NT2/D1 (cell line): ENCODE data around the gene GRK2.
A peak's percentile ranks its signal among the peaks of the same experiment; 100 is the strongest.

Experiments
- DNase-seq: peaks from one replicate; pipeline ENCODE4 v3.0.0-alpha.2; 2011; ENCODE audit warnings: low read depth, low spot score
- H3K27me3 ChIP-seq: 2 replicates; pipeline ENCODE4 v1.6.0; 2011; ENCODE audit warnings: mild to moderate bottlenecking; ENCODE audit not compliant: insufficient read length, insufficient read depth
- H3K36me3 ChIP-seq: 2 replicates; pipeline ENCODE4 v1.6.1; 2011; ENCODE audit warnings: mild to moderate bottlenecking, low read length, mixed read lengths; ENCODE audit not compliant: insufficient read depth, insufficient read length
- H3K4me1 ChIP-seq: 2 replicates; pipeline ENCODE4 v1.5.1; 2011; ENCODE audit not compliant: insufficient read depth, insufficient read length
- H3K4me3 ChIP-seq: 2 replicates; pipeline ENCODE4 v1.5.1; 2011; ENCODE audit warnings: low read depth; ENCODE audit not compliant: insufficient read length
- H3K9ac ChIP-seq: 2 replicates; pipeline ENCODE4 v1.6.0; 2011; ENCODE audit warnings: low read depth; ENCODE audit not compliant: insufficient read length
- H3K9me3 ChIP-seq: 2 replicates; pipeline ENCODE4 v1.5.1; 2011; ENCODE audit warnings: mild to moderate bottlenecking, low read length; ENCODE audit not compliant: insufficient read depth
- SUZ12 ChIP-seq: IDR thresholded peaks from 2 replicates; pipeline ENCODE4 v1.6.1; 2011; ENCODE audit not compliant: insufficient read length, insufficient read depth; ENCODE audit errors: extremely low read depth
- YY1 ChIP-seq: IDR thresholded peaks from 2 replicates; pipeline ENCODE4 v1.6.1; 2011; ENCODE audit not compliant: insufficient read length, insufficient read depth
- ZNF274 ChIP-seq: IDR thresholded peaks from 2 replicates; pipeline ENCODE4 v1.6.1; 2011; ENCODE audit warnings: mild to moderate bottlenecking, low read depth, low read length

The GRK2 gene

GRCh38 chr11:67282155-67282875 is 16.0 kb downstream of the GRK2 start:
- DNase-seq = no peak
- Histone ChIP-seq H3K9ac (no peak overlapping the region), H3K4me3 (no peak overlapping the region), H3K27me3 (no peaks in the 10 kb centered on the region), H3K36me3 (peaks cover 97% of the 10 kb centered on the region), H3K9me3 (no peaks in the 10 kb centered on the region), H3K4me1 (peaks cover 12% of the 10 kb centered on the region)
- TF ChIP-seq SUZ12 (no peak), YY1 (no peak), ZNF274 (no peak)

GRCh38 chr11:67282876-67283371 is 16.7 kb downstream of the GRK2 start:
- Histone ChIP-seq H3K36me3 (peaks cover 93% of the 10 kb centered on the region), H3K4me3 (no peak overlapping the region), H3K27me3 (no peaks in the 10 kb centered on the region), H3K9ac (no peak overlapping the region), H3K9me3 (no peaks in the 10 kb centered on the region), H3K4me1 (peaks cover 12% of the 10 kb centered on the region)
- TF ChIP-seq YY1 (no peak), ZNF274 (no peak), SUZ12 (no peak)
- no peak for DNase-seq

DNA sequence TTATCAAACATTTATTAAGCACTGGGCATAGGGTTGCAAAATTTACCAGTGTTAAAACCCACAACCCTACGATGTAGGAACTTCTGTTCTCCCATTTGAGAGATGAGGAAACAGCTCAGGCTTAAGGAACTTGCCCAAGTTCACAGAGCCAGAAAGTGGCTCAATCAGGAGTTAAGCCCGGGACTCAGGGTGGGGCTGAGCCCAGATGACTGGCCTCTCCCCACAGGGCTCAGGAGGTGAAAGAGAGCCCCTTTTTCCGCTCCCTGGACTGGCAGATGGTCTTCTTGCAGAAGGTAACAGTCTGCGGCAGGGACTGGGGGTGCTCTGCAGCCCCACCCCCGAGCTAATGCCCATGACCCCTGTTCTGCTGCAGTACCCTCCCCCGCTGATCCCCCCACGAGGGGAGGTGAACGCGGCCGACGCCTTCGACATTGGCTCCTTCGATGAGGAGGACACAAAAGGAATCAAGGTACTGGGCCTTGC is 17.2 kb downstream of the GRK2 start:
- H3K36me3 ChIP-seq = peaks cover 89% of the 10 kb centered on the region
- no peak overlapping the region for H3K9ac ChIP-seq
- no peak for DNase-seq
- H3K9me3 ChIP-seq = no peaks in the 10 kb centered on the region
- no peaks in the 10 kb centered on the region for H3K27me3 ChIP-seq
- H3K4me1 ChIP-seq = peaks cover 16% of the 10 kb centered on the region
- no peak for TF ChIP-seq ZNF274
- no peak for TF ChIP-seq SUZ12
- no peak for TF ChIP-seq YY1
- H3K4me3 ChIP-seq = no peak overlapping the region

DNA sequence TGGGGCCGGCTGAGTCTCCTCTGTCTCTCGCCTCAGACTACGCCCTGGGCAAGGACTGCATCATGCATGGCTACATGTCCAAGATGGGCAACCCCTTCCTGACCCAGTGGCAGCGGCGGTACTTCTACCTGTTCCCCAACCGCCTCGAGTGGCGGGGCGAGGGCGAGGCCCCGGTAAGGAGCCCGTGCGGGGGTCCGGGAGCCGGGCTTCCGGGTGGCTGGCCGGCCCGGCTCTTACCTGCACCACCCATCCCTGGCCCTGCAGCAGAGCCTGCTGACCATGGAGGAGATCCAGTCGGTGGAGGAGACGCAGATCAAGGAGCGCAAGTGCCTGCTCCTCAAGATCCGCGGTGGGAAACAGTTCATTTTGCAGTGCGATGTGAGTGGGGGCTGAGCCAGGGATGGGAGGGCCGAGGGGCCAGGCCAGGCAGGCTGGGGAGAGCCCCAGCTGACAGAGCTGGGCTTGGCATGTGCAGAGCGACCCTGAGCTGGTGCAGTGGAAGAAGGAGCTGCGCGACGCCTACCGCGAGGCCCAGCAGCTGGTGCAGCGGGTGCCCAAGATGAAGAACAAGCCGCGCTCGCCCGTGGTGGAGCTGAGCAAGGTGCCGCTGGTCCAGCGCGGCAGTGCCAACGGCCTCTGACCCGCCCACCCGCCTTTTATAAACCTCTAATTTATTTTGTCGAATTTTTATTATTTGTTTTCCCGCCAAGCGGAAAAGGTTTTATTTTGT is 18.7 kb downstream of the GRK2 start:
- peaks cover 75% of the 10 kb centered on the region for H3K36me3 ChIP-seq
- H3K9me3 ChIP-seq = no peaks in the 10 kb centered on the region
- no peak overlapping the region for H3K4me3 ChIP-seq
- peaks cover 19% of the 10 kb centered on the region for H3K4me1 ChIP-seq
- H3K9ac ChIP-seq = no peak overlapping the region
- no peak for DNase-seq
- TF ChIP-seq YY1 (no peak), SUZ12 (no peak), ZNF274 (no peak)
- H3K27me3 ChIP-seq = no peaks in the 10 kb centered on the region

- H3K4me3 ChIP-seq = no peak overlapping the region
- H3K9ac ChIP-seq = peak overlapping the region; percentile 46
- H3K9me3 ChIP-seq = no peaks in the 10 kb centered on the region
- no peak for TF ChIP-seq SUZ12
- no peak for TF ChIP-seq YY1
- no peak for TF ChIP-seq ZNF274
- no peaks in the 10 kb centered on the region for H3K27me3 ChIP-seq
- peaks cover 27% of the 10 kb centered on the region for H3K4me1 ChIP-seq
- no peak for DNase-seq
- peaks cover 75% of the 10 kb centered on the region for H3K36me3 ChIP-seq
Measured at GRCh38 chr11:67285541-67286498, 19.5 kb downstream of the GRK2 start.

DNA sequence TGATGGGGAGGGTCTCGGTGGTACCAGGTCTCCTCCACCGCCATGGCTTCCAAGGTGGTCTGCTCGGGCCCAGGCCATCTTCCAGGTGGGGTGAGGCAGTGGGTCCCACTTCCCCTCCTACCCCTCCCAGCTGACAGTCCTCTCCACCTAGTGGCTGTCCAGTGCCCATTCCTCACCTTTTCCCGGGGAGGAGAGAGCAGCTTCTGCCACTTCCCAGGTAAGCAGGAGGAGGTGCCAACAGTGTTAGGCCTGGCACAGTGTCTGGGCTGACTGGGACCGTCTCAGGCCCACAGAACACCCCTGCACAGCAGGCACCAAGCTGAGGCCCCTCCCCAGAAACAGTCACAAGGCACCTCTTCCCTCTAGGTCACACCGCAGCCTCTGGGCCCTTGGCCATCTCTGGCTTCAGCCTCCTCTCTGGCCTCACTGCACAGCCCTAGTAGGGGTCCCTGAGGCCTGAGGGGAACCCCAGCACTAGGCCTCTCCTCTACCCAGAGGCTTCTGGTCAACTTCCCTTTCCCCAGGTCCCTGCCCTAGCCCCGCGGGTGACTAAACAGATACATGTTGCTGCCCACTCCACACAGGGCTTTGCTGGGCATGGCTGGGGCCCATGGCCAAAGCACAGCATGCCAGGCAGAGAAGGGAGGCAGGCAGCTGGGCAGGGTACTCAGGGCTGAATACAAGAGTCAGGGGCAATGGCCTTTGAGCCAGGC is 20.5 kb downstream of the GRK2 start:
- TF ChIP-seq YY1 (no peak), SUZ12 (no peak), ZNF274 (no peak)
- peaks cover 29% of the 10 kb centered on the region for H3K4me1 ChIP-seq
- no peak overlapping the region for H3K4me3 ChIP-seq
- H3K9me3 ChIP-seq = no peaks in the 10 kb centered on the region
- H3K36me3 ChIP-seq = peaks cover 75% of the 10 kb centered on the region
- no peak for DNase-seq
- H3K9ac ChIP-seq = peak overlapping the region; percentile 100
- no peaks in the 10 kb centered on the region for H3K27me3 ChIP-seq
